ENCODE results near the gene CYLD. TPM values are rescaled to one million over a fixed set of nuclear protein-coding genes. Genes with fewer than 3 reads are reported as not detected.

The CYLD gene
- total and polyA plus RNA-seq, 2 donors (not counting 3 experiments of a cell fraction or from before 2014, with no cell fraction given): 7.4 to 21.5 TPM

DNA sequence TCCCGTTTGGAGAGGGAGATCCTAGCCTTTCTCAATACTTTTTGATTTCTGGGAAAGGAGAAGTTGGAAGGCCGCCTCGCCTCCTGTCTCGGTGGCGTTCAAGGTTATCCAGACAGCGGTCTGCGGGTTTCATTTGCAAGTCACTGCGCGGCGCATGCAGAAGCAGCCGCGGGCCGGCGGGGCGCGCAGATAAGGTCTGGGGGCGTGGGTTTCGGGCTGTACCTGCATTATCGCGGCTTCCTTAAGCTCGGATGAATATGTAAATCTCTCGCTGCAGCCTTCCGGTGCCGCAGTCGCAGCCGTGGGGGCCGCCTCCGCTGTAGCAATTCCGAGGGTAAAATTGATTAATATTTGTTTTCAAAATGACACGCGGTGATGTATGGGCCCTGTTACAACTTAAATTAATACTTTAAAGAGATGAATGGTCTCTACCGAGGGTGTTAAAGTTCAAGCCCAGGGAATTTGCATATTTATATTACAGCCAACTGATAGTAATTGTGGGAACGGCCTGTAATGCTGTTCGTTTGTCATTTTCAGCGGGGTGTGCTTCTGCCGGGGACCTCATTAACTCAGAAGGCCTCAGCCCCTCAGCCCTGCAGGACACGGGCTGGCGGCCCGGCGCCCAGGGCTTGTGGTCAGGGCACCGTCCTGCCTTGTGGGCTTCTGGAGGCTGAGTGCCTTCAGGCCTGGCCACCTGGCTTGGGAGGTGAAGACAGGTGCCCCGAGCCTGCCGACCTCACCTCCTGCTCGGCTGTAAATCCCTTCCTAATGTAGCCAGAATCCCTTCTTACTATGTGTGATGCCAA, 99.4 kb downstream of the CYLD start:
- no TSS peak for BruUV-seq (replicated peaks)
- no peaks in the 10 kb centered on the region for H3K9me3 ChIP-seq (replicated peaks; ENCODE audit: control insufficient read depth, insufficient read depth, low read length)
- H3K4me3 ChIP-seq (replicated peaks in 1 of 3; ENCODE audit: insufficient read depth in 1 of 3, low read depth in 1 of 3, low read length in 3 of 3): no peak overlapping the region
- H3K36me3 ChIP-seq (ENCODE audit: control insufficient read depth in 2 of 2, extremely low read depth in 1 of 2, insufficient read depth in 2 of 2, low read length in 2 of 2): no peaks in the 10 kb centered on the region
- H3K79me2 ChIP-seq (ENCODE audit: control insufficient read depth, insufficient read depth, low read length): no peaks in the 10 kb centered on the region
- dilution Hi-C loops (cut with MboI; ENCODE audit: extremely low pct_ligation_motif_present, low sequenced_read_pairs) (no loop called here), intact Hi-C loops (cut with micrococcal nuclease) (no loop called here)
- no peak overlapping the region for H3K9ac ChIP-seq (replicated peaks; ENCODE audit: extremely low read depth, insufficient read depth, low read length)
- H3K4me2 ChIP-seq (ENCODE audit: insufficient read depth, low read length): no peak overlapping the region
- no peak overlapping the region for H3K27ac ChIP-seq (ENCODE audit: insufficient read depth, low read depth, low read length)
- ChIA-PET CTCF (no interaction called here), POLR2A (no interaction called here)
- H4K20me1 ChIP-seq (replicated peaks; ENCODE audit: control insufficient read depth, extremely low read depth, insufficient read depth, low read length): no peaks in the 10 kb centered on the region
- no peak for DNase-seq (ENCODE audit: low read depth, low spot score)
- H3K9me1 ChIP-seq (replicated peaks; ENCODE audit: control insufficient read depth, extremely low read depth, insufficient read depth, low read length): no peaks in the 10 kb centered on the region
- no peaks in the 10 kb centered on the region for H3K4me1 ChIP-seq (ENCODE audit: control insufficient read depth, extremely low read depth, insufficient read depth, low read length)
- H3K27me3 ChIP-seq (ENCODE audit: control insufficient read depth in 2 of 2, insufficient read depth in 2 of 2, low read length in 2 of 2): peaks cover 0 to 3% of the 10 kb centered on the region in 2 experiments
- no peak for FAIRE-seq
- TF ChIP-seq, protein P1, sequence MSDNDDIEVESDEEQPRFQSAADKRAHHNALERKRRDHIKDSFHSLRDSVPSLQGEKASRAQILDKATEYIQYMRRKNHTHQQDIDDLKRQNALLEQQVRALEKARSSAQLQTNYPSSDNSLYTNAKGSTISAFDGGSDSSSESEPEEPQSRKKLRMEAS (IDR thresholded peaks at IDR 0.05; ENCODE audit: insufficient read depth, insufficient read length): no peak
- TF ChIP-seq JUN (IDR thresholded peaks at IDR 0.05; ENCODE audit: borderline replicate concordance, insufficient read depth, insufficient read length, low read depth) (no peak), FOS (IDR thresholded peaks at IDR 0.05; ENCODE audit: borderline replicate concordance, insufficient read depth, low read length) (no peak), GATA2 (IDR thresholded peaks at IDR 0.05; ENCODE audit: insufficient read depth, insufficient read length, low read depth, low read length) (no peak), POLR2AphosphoS5 (IDR thresholded peaks at IDR 0.05; ENCODE audit: insufficient read depth, low read depth, low read length) (no peak), MYC (IDR thresholded peaks at IDR 0.05; ENCODE audit: low read depth, low read length) (no peak), POLR2A (IDR thresholded peaks at IDR 0.05; ENCODE audit: low read depth, low read length) (no peak), EZH2 (IDR thresholded peaks at IDR 0.05; ENCODE audit: borderline replicate concordance, low read depth, low read length, severe bottlenecking) (no peak)
- TF ChIP-seq, protein P2, sequence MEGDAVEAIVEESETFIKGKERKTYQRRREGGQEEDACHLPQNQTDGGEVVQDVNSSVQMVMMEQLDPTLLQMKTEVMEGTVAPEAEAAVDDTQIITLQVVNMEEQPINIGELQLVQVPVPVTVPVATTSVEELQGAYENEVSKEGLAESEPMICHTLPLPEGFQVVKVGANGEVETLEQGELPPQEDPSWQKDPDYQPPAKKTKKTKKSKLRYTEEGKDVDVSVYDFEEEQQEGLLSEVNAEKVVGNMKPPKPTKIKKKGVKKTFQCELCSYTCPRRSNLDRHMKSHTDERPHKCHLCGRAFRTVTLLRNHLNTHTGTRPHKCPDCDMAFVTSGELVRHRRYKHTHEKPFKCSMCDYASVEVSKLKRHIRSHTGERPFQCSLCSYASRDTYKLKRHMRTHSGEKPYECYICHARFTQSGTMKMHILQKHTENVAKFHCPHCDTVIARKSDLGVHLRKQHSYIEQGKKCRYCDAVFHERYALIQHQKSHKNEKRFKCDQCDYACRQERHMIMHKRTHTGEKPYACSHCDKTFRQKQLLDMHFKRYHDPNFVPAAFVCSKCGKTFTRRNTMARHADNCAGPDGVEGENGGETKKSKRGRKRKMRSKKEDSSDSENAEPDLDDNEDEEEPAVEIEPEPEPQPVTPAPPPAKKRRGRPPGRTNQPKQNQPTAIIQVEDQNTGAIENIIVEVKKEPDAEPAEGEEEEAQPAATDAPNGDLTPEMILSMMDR (IDR thresholded peaks at IDR 0.05; ENCODE audit: extremely low read depth in 1 of 2, insufficient read depth in 1 of 2, low read depth in 1 of 2, low read length in 2 of 2): no peak
- H2AFZ ChIP-seq (ENCODE audit: low read depth, low read length): no peak overlapping the region

Data from endothelial cell of umbilical vein (primary cell).